NCI-H2107 treated with DMSO at 0.1 percent for 48 hours (cell line): ENCODE results near the gene RNF187.

ENCODE experiments used
- DNase-seq: peaks from one replicate; lab custom pipeline; 2025; ENCODE audit not compliant: unreplicated experiment; lab: John Stamatoyannopoulos, UW

RNF187 gene

GRCh38 chr1:228543396-228543795 is 56.2 kb downstream of the RNF187 start:
- no peak for DNase-seq

- DNase-seq = no peak
Observed at GRCh38 chr1:228544021-228544850, 57.1 kb downstream of the RNF187 start.

- DNase-seq = no peak
Observed at GRCh38 chr1:228544921-228545591, 57.9 kb downstream of the RNF187 start.
